ENCODE measurements around the gene ERCC5. TPM values are rescaled to one million over a fixed set of nuclear protein-coding genes. Genes with fewer than 3 reads are reported as not detected.

ERCC5 gene
- total and polyA plus RNA-seq, 9 of the 15 experiments (the other 6 are each of a cell fraction or from before 2014, with no cell fraction given): 7.4 to 43.1 (median 33.9) TPM

GRCh38 chr13:102845630-102846260, at the start of gene ERCC5 (continued):
- TF ChIP-seq BCL6 (CRISPR knock-in tag; IDR thresholded peaks at IDR 0.05): no peak
- TF ChIP-seq HMBOX1 (IDR thresholded peaks at IDR 0.05): no peak
- peak; percentile 60; the same call in 1 of the 2 replicates for TF ChIP-seq CC2D1A (IDR thresholded peaks at IDR 0.05)
- peak in 1 of 2 experiments; percentile 13; a peak in 1 of 4 replicates for TF ChIP-seq SIX5 (IDR thresholded peaks at IDR 0.05; ENCODE audit: borderline replicate concordance in 1 of 2, insufficient read depth in 1 of 2, low read depth in 1 of 2, low read length in 2 of 2)
- no peak for TF ChIP-seq ARID3B (CRISPR knock-in tag; IDR thresholded peaks at IDR 0.05; ENCODE audit: borderline replicate concordance)
- no peak for TF ChIP-seq ZNF655 (CRISPR knock-in tag; IDR thresholded peaks at IDR 0.05)
- peak in 1 of 2 experiments; percentile 55; a peak in 2 of 4 replicates for TF ChIP-seq TRIM24 (IDR thresholded peaks at IDR 0.05)
- TF ChIP-seq NFE2L1 (tag; IDR thresholded peaks at IDR 0.05; ENCODE audit: borderline replicate concordance, low read depth): no peak
- no peak for TF ChIP-seq IFI16 (CRISPR knock-in tag; IDR thresholded peaks at IDR 0.05)
- TF ChIP-seq BCLAF1 (IDR thresholded peaks at IDR 0.05; ENCODE audit: borderline replicate concordance in 1 of 2, control insufficient read depth in 1 of 2, low read depth in 2 of 2, low read length in 1 of 2): peak in 1 of 2 experiments; percentile 54; a peak in 1 of 4 replicates
- peak; percentile 87 for TF ChIP-seq POLR2G (IDR thresholded peaks at IDR 0.05; ENCODE audit: low read depth, low read length)
- TF ChIP-seq CUX1 (CRISPR knock-in tag; IDR thresholded peaks at IDR 0.05): no peak
- TF ChIP-seq TGIF2 (CRISPR knock-in tag; IDR thresholded peaks at IDR 0.05): no peak
- TF ChIP-seq KLF16 (IDR thresholded peaks at IDR 0.05): peak; percentile 63

Measured in K562 (cell line).